HG02970 (cell line): Measurements from ENCODE around the gene CDC42SE1.
A peak's percentile ranks its signal among the peaks of the same experiment; 100 is the strongest.
"Not testable (repeated sequence)": the region's sequence is repeated elsewhere in the genome, so short reads cannot be mapped to it uniquely, and the experiment has no call there.

Experiments
- ATAC-seq: cut with Tn5 transposase; IDR thresholded peaks from one replicate; pipeline ENCODE4 v1.9.1; 2021; ENCODE audit warnings: mild to moderate bottlenecking, moderate library complexity, moderate number of reproducible peaks; ENCODE audit not compliant: unreplicated experiment, low FRiP score

Gene CDC42SE1, protein sequence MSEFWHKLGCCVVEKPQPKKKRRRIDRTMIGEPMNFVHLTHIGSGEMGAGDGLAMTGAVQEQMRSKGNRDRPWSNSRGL

DNA sequence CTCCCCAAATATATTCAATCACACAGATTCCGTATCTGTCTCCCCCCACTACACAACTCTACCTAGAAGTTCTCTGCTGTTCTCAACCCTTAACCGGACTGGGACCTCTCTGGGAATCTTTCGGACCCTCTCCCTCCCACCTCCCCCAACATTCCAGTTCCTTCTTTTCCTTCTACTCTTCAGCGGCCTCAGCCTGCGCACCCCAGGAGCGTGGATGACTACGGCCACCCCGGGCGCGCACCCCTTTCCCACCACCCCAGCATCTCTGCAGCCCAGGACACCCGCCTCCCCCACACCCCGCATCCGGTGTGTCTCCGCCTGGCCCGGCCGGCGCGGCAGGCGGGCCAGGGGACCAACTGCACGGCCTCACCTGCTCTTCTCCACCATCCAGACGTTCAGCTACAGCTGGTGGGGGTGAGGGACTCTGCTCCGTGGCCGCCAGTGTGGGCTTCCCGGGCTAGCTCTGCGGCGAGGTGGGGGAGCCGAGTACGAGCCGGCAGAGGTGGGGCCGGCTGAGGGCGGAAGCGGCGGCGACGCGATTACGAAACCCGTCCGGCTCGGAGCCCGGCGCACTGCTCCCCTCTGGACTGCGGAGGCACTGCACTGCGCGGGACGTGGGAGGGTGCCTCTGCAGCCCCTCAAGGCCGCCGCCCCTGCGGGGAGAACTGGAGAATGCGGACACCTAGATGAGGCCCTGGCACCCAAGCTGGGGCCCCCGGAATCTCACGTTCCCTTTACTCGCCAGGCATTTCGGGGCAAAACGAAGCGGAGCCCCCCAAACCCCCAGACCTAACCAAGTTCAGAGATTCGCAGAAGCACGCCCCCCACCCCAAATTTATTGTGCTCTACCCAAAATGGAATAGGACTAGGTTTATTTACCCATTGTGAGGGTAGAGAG lies at the start of gene CDC42SE1:
CDC42SE1 (minus strand) TSS at position 514 of the 898 bp plus-strand sequence. CDS start 3,892 bp downstream, outside the sequence.
- peak; percentile 70 for ATAC-seq

DNA sequence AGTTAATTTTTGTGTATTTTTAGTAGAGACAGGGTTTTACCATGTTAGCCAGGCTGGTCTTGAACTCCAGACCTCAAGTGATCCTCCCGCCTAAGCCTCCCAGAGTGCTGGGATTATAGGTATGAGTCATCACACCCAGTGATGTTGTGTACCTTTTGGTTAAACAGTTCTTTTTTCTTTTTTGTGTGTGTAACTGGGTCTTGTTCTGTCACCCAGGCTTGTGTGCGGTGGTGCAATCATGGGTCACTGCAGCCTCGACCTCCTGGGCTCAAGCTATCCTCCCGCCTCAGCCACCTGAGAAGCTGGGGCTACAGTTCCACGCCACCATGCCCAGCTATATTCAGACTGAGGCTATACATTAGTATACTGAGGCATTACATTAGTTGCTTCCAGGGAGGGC lies 48.9 kb upstream of the CDC42SE1 start:
- ATAC-seq = no peak

DNA sequence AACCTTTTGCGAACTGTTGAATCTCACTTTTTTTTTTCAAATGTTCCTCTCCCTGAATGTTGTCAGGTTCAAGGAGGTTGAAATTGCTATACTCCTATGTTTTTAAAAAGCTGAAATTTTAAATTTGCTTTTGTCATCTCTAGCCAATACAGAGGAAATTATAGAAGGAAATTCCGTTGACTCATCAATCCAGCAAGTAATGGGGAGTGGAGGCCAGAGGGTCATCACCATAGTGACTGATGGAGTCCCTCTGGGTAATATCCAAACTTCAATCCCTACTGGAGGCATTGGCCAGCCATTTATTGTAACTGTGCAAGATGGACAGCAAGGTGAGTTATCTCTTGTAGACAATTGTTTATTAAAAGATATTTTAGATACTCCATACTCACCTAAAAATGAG lies 47.5 kb upstream of the CDC42SE1 start:
- ATAC-seq = no peak

DNA sequence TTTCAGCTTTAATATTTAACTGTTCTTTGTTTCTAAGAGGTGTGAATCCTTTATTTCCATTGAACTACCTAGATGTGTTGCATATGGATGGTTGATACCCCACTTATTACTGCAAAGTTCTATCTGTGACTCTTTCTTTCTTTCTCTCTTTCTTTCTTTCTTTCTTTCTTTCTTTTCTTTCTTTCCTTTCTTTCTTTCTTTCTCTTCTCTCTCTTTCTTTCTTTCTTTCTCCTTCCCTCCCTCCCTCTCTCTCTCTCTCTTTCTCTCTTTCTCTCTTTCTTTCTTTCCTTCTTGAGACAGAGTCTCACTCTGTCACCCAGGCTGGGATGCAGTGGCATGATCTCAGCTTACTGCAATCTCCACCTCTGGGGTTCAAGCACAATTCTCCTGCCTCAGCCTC lies 45.2 kb upstream of the CDC42SE1 start:
- ATAC-seq = no peak

DNA sequence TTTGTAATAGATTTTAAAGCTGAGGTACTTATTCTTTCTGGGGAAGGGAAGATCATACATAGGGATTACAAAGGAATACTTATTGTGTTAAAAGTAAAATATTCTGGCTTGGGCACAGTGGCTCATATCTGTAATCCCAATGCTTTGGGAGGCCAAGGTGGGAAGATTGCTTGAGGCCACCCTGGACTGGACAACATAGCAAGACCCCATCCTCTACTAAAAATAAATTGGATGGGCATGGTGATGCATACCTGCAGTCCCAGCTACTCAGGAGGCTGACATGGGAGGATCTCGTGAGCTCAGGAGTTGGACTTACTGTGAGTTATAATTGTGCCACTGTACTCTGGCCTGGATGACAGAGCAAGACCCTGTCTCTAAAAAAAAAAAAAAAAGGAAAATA lies 38.7 kb upstream of the CDC42SE1 start:
- no peak for ATAC-seq

DNA sequence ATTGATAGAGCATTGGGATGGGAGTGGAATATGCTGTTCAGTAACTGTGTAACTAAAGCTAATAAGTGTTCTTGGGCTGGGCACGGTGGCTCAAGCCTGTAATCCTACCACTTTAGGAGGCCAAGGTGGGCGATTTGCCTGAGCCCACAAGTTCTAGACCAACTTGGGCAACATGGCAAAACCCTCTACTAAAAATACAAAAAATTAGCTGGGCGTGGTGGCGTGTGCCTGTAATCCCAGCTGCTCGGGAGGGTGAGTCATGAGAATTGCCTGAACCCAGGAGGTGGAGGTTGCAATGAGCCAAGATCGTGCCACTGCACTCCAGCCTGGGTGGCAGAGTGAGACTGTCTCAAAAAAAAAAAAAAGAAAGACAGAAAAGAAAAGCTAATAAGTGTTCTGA lies 38.0 kb upstream of the CDC42SE1 start:
- ATAC-seq = not testable (repeated sequence)

DNA sequence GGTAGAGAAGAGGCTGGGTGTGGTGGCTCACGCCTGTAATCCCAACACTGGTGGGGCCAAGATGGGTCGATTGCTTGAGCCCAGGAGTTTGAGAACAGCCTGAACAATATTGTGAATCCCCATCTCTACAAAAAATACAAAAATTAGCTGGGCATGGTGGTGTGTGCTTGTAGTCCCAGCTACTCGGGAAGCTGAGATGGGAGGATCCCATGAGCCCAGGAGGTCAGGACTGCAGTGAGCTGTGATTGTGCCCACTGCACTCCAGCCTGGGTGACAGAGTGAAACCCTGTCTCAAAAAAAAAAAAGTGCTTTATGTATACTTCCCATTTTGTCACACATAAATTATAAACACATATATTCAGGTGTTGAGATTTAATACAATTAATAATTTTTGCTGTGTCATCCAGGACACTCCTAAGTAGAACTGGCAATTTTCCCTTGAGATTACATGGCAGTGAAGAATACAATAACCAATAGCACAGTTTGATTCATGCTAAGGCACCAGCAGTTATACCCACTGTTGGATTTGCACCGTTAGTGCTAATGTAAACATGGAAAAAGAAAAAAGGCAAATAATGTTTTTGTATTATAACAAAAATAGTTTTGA lies 26.6 kb upstream of the CDC42SE1 start:
- no peak for ATAC-seq

DNA sequence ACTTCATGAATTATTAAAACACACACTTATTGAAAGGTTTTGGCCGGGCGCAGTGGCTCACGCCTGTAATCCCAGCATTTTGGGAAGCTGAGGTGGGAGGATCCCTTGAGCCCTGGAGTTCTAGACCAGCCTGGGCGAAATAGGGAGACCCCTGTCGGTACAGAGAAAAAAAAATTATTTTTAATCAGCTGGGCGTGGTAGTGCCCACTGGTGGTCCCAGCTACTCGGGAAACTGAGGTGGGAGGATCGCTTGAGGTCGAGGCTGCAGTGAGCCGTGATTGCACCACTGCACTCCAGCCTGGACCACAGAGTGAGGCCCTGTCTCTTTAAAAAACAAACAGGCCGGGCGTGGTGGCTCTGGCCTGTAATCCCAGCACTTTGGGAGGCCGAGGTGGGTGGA lies 12.8 kb upstream of the CDC42SE1 start:
- no peak for ATAC-seq

DNA sequence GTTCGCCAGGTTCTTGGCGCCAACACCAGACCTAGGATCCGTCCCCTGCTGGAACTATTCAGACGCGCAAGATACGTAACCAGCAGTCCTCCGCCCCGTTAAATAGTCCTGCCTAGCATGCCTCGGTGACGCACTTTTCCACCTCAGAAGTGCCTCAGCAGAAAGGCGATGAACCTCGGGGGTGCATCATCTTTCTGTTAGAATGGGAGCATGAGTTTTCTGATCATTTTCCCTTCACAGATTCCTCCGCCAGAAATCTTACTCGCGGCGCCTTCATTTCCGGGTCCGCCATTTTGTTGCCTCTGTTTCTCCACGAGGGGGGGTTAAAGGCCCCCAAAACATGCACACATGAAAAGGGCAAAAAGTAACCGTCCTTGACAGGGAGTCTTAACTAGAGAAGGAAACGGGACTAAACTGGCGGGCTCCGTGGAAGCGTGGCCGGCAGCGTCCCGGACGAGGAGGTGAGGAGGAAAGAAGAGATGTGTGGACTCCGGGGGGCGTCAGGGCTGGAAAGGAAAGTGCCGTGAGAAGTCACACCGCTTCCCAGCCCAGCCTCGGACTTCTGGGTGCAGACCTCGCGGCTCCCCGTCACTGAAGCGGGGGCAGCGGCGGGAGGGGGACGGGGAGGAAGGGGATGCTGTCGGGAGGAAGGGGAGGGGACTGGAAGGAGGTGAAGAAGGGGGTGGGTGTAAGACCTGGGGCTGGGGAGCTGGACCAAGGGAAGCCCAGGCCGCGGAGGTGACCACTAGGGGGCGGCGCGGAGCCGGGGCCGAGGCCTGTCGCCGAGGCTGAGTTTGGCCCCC lies 11.3 kb upstream of the CDC42SE1 start, which contains the start of gene GABPB2:
GABPB2 (plus strand) TSS at position 288 of the 803 bp plus-strand sequence. CDS start 17,429 bp downstream, outside the sequence.
- ATAC-seq = peak; percentile 78

DNA sequence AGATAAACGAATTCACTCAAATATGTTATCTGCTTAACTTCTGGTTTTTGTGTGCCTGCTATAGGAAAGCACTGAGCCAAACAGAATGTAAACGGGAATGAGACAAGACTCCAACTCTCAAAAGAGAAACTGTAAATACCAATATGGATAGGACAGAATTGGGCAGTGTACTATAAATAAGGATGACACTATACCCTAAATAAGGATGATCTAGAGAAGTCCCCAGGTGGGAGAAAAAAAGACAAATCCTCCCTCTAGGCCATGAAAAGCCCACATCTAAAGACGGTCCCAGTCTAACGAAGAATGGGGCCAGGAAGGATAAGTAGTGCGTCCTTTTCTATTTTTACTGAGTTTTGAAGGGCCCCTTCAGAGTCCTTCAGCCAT lies 9.7 kb upstream of the CDC42SE1 start:
- no peak for ATAC-seq

DNA sequence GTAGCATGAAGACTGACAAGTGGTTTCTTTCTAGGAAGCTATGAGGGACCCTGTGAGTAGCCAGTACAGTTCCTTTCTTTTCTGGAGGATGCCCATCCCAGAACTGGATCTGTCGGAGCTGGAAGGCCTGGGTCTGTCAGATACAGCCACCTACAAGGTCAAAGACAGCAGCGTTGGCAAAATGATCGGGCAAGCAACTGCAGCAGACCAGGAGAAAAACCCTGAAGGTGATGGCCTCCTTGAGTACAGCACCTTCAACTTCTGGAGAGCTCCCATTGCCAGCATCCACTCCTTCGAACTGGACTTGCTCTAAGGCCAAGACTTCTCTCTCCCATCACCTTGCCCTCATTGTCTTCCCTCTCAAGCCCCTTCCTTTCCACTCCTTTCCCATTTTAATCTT lies 7.8 kb upstream of the CDC42SE1 start:
- no peak for ATAC-seq

DNA sequence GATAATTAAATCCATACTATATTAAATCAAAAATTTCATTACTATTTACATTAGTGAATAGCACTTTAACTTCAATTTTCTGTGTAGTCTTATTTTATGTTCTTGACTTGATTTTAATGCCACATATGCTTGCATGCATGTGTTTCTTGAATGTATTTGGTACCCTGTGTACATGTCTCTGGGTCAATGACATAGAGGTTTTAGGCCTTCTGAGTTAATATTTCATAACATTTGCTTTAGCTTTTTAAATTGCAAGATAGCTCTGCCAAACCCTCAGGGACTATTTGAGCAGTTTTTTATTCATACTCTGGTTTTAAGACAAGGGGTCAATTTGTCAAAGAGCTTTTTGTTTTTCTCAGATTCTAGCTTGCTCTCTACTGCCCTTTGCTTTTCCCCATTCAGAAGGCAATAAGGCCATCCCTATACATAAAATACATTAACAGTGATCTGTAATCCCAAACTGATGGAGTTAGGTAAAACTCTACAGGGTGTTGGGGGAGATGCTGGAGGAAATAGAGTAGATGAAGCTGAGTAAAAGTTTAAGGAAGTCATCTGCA lies 5.7 kb upstream of the CDC42SE1 start:
- ATAC-seq = no peak

DNA sequence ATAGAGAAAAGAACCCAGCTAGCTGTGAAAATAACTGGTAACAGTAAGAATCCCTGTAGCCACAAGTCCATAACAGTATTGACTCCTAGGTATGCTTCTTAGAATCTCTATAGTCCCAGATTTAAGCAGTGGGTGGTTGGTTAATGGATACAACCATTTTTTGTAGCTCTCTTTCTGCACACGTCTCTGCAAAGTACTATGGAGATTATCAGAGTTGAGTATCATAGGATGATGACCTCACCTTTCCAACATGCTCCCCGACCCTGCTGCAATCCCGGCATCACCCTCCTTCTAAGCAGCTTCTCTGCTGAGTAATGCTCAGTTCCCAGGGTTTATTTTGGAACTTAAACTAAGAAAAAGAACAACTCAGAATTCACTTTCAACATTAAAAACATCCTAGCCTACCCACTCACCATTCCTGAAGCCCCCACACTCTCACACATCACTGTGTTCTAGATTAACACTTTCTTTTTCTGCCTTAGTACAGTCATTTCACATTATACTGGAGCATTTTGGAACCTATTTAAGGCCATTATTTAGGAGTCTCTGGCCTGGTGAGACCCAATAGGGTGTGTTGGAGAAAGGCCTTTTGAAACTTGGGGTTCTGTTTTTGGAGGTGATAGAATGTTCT lies 3.4 kb upstream of the CDC42SE1 start:
- ATAC-seq = no peak

DNA sequence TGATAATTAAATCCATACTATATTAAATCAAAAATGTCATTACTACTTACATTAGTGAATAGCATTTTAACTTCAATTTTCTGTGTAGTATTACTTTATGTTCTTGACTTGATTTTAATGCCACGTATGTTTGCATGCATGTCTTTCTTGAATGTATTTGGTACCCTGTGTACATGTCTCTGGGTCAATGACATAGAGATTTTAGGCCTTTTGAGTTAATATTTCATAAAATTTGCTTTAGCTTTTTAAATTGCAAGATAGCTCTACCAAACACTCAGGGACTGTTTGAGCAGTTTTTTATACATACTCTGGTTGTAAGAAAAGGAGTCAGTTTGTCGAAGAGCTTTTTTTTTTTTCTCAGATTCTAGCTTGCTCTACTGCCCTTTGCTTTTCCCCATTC lies 2.3 kb upstream of the CDC42SE1 start:
- no peak for ATAC-seq

DNA sequence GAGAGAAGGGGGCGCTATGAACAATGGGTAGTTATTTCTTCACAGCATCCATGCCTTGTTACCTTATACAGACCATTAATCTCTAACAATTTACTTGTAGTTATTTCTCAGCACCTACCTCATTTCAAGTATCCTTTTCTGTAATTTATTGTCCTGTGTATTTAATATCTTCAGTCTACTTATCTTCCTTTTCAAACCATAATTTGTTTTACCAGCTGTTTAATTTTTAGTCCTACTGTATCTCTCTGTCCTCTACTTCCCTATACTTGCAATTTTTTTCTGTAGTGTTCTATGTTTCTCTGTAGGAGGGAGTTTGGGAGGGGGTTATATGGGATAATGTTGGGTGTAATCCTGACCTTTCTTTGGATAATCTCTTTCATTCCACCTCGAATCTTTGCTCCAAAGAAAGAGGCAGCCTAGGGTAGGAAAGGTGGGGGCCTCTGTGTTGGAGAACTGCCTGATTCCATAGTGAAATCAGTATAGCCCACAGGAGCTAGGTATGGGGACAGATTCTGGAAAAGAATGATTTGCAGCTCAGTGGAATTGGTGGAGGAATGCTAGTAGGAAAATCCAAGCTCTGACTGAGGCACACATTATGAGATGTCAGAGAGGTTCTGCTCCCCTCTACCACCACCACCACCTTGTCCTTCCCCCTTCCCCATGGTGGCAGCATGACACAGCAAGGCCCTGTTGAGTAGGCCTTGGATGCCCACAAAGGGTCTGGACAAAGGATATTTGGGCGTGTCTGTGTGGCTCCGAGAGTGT lies 1.4 kb upstream of the CDC42SE1 start:
- ATAC-seq = no peak

DNA sequence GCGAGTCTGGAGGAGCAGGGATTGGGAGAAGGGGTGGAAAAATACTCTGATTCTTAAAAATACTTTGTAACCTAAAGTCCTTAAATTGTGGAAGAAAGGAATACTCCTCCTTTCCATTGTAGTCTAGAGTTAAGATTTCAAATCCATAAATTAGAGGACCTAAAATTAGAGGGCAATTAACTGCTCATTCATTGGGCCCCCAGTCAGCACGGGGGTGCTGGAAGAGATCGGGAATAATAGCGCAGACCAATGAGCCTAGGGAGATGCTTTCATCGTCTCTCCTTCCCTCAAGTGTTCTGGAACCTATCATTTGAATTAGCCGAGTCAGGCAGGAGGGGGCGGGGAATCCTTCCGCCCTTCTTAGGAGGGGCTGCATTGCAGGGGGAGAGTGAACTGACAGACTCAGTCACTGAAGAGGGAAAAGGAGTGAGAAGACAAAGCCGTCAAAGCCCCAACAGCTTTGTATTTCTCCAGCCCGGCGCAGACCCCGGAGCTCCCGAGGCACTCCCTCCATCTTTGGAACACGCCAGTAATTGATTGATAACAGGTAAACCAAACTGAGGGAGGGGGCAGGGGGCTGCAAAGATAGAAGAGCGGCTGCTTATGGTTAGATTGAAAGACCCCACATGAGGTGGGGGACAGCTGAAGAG lies 710 bp upstream of the CDC42SE1 start, which contains the start of gene MLLT11:
MLLT11 (plus strand) TSS at position 391 of the 650 bp plus-strand sequence. CDS start 6,828 bp downstream, outside the sequence.
- no peak for ATAC-seq

DNA sequence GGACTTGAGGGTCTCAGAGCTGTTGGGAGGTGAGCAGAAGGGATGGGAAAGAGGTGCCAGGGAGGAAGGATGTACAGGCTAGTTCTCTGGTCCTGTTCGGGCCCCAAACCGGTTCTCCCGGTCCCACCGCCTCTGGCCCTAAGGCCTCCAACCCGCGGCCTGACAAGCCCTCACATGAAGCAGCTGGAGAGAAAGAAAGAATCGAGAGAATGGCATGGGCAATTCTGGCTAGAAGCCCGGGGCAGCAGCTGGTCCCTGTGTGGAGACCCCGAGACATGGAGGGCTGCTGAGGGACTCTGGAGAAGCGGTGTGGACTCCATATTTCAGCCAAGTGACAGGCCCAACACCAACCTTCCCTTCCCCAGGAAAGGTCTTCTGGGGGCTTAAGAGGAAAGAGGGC lies 730 bp downstream of the CDC42SE1 start:
- no peak for ATAC-seq

DNA sequence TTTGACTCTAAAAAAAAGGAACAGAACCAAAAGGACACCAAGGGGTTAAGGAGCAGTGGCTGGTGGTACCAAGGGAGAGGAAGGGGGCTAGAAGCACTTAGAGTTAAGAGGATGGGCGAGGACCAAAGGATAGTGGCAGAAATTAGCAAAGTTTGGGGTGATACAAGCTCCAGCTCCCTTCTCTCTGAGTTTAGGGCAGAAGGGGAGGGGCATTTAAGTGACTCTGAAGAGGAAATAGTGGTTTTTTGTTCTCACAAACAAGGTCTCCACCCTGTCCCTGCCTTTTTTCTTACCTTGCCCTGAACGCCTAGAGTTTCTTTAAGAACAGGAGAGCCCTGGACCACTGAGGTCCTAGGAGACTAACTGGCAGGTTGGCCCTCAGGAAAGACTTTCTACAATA lies 3.3 kb downstream of the CDC42SE1 start:
- no peak for ATAC-seq

DNA sequence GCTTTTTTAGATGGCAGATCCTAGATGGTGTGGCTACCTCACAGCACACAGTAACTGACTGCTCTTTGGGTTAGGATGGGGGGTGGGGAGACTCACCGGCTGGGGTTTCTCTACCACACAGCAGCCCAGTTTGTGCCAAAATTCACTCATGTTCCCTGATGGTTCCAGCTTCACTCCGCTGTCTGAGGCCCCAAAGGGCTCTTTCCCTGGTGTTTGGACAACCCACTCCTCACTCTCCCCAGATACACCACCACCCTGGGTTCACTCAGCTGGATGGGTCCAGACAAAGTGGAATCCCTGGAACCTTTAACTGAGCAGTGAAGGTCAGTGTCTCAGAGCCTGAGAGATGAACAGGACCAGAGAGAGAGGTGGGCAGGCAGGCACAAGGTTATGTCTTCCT lies 3.8 kb downstream of the CDC42SE1 start:
- ATAC-seq = no peak
